Measurements from ENCODE around the gene RAD9A.
A peak's percentile ranks its signal among the peaks of the same experiment; 100 is the strongest.
"Not testable (repeated sequence)": the region's sequence is repeated elsewhere in the genome, so short reads cannot be mapped to it uniquely, and the experiment has no call there.

RAD9A gene

DNA sequence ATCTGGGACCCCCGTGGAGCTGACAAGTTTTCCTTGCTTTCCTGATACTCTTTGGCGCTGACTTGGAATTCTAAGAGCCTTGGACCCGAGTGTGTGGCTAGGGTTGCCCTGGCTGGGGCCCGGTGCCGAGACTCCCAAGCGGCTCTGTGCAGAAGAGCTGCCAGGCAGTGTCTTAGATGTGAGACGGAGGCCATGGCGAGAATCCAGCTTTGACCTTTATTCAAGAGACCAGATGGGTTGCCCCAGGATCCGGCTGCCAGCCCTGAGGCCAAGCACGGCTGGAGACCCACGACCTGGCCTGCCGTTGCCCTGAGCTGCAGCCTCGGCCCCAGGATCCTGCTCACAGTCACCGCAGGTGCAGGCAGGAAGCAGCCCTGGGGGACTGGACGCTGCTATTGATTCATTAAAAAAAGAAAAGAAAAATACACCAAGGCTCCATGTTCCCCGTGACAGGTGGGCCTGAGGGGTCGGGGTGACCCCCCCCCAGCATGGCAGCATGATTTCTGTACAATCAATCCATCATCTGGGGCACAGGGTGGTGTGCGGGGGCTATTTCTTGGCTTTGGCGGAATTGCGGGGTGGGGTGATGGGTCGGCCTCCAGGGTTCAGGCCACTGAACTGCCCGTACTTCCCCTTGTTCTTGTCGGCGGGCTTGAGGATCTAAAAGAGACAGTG lies 6.3 kb downstream of the RAD9A start:
- DNase-seq: no peak

DNA sequence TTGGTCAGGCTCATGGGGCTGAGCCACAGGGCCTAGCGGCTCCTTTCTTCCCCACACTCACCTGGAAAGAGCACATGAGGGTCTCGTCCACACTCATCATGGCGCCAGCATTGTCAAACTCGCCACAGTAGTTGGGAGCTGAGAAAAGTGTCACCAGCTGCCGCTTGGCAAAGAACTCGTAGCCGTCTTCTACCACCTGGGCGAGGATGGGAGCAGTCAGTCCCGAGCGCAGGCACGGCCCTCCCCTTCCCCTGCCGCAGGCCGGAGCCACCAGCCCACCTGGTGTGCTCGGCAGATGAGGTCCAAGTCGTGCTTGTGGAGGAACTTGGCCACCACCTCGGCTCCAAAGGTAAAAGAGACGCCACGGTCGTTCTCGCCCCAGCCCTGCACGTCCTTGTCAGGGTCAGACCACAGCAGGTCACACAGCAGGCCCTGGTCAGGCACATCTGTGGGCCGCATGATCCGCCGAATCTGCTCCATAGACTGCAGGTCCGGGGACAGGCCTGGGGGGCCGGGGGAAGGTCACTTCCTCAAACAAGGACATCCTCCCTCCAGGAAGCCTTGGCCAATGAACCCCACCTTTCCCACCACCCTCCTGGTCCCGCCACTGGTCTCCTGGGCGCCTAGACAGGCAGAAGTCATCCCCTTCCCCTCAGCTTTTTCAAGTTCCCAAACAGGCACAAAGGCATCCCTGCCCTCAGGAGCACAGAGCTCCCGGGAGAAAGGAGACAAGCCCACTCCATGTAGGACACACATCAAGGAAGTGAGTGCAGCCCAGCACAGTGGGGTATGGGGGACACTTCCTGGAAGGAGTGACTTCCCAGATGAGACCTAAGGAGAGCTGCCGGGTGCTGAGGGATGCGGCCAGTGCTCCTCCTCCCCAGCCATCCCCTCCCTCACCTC lies 7.1 kb downstream of the RAD9A start:
- no peak for DNase-seq

GRCh38 chr11:67400251-67400941 lies 8.6 kb downstream of the RAD9A start:
- DNase-seq: no peak

DNA sequence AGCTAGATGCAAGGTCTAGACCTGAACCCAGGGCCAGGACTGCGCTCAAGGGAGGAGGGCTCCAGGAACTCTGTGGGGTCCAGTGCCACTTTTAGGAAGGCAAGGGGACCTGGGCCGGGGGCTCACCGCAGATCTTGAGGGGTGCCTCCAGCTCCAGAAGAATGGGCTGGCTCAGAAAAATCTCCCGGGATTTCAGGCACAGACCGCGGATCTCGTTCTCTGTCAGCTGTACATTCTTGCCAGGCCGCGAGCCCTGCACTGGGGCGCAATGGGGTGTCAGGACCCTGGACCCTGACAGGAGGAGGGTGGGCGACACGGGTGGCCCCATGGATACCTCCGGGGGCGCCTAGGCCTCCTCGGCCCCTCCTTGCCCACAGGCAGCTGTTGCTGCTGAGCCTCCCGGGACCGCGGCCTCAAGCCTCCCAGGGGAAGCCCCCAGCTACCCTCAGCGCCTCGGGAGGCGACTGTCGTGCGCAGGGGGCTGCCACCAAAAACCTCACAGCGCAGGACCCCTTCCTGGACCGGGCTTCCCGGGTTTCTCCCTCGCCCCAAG lies 9.2 kb downstream of the RAD9A start:
- no peak for DNase-seq

DNA sequence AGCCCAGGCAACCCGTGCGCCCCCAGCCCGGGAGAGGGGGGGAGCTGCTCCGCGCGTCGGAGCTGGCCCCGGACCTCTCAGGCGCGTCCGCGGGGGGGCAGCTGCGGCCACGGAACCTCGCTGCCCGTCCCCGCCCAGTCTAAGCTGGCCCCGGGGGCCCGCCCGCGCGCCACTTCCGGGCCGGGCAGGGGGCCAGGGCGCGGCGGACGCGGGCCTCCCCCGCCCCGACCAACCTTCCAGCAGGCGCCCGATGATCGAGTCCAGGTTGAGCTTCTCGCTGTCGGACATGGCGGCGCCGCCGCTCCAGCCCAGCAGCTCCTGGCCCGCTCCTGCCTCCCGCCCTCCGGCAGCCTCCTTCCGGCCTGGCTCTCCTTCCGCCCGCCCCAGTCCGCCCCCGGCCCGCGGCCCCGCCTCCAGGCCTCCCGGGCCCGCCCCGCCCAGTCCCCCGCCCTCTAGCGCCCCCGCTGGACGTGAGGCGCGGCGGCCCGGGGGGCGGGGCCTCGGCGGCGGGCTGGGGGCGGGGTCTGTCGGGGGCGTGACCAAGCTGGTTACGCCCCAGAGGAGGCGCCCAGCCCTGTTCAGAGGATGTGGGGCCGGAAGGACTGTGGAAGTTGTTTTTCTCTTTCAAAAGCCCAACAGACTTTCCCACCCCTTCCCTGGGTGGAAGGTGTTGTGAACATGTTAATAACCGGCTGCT lies 9.9 kb downstream of the RAD9A start, which contains the start of gene PPP1CA:
PPP1CA (minus strand) TSS at position 364 of the 697 bp plus-strand sequence; CDS start at position 288, 76 bp downstream.
- DNase-seq: peak; percentile 89

DNA sequence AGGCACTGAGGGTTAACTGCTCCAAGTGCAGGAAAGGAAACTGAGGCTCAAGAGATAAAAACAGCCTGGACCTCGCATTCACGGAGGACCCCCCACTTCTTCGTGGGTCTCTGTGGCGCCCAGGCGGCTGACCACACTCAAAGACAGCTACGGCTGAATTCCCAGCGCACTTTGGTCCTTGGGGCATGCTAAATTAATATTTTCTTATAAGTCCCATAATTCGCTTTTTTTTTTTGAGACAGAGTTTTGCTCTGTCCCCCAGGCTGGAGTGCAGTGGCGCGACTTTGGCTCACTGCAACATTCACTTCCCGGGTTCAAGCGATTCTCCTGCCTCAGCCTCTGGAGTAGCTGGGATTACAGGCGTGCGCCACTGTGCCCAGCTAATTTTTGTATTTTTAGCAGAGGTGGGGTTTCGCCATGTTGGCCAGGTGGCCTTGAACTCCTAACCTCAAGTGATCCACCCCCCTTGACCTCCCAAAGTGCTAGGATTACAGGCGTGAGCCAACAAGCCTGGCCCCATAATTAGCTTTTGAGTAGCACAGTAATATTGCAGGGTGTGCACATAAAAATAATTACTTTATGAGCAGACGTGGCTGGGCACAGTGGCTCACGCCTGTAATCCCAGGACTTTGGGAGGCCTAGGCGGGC lies 10.5 kb downstream of the RAD9A start:
- not testable (repeated sequence) for DNase-seq

DNA sequence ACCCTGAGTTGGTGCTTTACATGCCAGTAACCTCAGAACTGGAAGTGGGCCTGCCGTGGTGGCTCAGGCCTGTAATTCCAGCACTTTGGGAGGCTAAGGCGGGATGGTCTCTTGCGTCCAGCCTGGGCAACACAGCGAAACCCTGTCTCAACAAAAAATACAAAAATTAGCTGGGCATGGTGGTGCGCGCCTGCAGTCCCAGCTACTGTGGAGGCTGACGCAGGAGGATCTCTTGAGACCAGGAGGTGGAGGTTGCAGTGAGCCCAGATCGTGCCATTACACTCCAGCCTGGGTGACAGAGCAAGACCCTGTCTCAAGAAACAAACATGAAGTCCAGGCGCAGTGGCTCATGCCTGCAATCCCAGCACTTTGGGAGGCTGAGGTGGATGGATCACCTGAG lies 11.3 kb downstream of the RAD9A start:
- not testable (repeated sequence) for DNase-seq

- DNase-seq: no peak
These were observed 12.9 kb downstream of the RAD9A start for GRCh38 chr11:67404515-67405195.

DNA sequence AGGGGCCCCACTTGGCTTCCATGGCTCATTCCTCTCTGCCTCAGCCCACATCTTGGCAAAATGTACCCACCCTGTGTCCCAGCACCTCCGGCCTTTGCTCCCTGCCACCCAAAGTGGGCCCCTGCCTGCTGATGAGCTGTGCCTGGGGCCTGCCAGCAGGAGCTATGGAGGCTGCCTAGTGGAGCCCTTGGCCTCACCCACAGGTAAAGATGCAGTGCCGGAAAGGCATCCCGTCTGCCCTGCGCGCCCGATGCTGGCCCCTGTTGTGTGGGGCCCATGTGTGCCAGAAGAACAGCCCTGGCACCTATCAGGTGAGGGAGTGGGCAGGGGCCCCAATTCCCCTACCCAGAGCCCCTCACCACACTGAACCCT lies 13.4 kb downstream of the RAD9A start:
- DNase-seq: no peak

GRCh38 chr11:67405688-67406339 lies 14.0 kb downstream of the RAD9A start:
- no peak for DNase-seq

DNA sequence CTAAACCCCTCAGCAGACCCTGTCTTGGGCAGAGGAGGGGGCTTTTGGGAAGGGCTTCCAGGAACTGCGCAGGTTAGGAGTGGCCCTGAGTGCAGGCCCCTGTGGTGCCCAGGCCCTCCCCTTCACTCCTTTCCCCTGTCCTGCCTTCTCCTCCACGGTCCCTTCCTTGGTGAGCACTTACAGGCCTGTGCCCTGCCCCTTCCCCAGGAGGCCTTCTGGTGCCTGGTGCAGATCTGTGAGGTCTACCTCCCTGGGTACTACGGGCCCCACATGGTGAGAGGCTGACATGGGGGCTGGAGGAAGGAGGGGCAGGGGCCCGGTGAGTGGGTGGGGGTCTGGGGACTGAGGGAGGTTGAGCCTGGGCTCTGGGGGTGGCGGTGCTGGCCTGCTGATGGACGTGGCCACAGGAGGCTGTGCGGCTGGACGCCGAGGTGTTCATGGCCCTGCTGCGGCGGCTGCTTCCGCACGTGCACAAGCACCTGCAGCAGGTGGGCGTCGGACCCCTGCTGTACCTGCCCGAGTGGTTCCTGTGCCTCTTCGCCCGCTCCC lies 14.7 kb downstream of the RAD9A start:
- no peak for DNase-seq

DNA sequence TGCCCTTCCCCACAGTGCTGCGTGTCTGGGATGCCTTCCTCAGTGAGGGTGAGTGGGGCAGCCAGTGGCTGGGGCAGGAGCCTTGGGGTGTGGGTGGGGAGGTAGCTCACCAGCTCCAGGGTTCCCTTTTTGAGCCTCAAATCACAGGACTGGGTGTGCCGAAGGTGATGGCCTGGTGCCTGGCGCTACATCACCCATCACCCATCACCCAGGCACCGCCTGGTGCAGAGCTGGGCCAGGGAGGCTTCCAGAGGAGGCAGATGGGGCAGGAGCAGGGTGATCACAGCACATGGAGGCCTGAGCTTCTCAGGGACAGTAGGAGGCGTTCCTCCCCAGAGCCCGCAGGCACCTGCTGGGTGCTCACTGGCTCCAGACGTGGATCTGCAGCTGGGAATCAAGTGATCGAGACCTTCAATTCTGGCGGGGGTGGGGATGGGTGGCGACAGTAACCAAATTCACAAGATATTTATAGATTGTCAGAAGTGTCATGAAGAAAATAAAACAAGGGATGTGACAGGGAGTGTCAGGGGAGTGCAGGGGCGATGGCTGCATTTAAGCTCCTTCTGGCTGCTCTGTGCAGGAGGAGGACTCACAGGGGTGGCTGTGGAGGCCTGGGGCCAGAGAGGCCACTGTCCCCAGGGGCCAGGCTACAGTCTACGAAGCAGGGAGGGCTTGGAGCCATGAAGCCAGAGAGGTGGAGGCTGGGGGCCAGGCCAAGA lies 15.3 kb downstream of the RAD9A start:
- no peak for DNase-seq

- no peak for DNase-seq
These were observed 15.9 kb downstream of the RAD9A start for GRCh38 chr11:67407688-67408163.

DNA sequence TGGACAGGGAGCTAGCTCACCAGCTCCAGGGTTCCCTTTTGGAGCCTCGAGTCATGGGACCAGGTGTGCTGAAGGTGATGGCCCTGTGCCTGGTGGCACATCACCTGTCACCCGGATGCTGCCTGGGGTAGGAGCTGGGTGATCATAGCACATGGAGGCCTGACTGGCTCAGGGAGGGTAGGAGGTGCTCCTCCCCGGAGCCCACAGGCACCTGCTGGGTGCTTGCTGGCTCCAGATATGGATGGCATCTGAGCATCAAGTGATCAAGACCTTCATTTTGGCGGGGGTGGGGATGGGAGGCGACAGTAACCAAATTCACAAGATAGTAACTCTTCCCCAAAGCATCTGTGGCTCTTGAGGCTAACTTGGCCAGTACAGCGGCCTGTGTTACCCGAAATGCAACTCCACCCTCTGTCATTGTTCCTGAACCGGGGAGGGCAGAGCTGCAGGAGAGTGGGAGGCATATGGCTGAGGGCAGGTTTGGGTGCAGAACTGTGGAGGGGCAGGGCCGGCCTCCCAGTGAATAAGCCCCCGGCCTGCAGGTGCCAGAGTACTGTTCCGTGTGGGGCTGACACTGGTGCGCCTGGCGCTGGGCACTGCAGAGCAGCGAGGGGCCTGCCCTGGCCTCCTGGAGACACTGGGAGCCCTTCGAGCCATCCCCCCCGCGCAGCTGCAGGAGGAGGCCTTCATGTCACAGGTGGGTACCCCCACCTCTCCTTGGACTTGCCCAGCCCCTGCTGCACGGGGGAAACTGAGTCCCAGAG lies 16.8 kb downstream of the RAD9A start:
- no peak for DNase-seq

- DNase-seq: no peak
These were observed 17.5 kb downstream of the RAD9A start for GRCh38 chr11:67409261-67409666.

GRCh38 chr11:67409781-67410368 lies 18.1 kb downstream of the RAD9A start:
- no peak for DNase-seq

- DNase-seq: no peak
These were observed 18.6 kb downstream of the RAD9A start for GRCh38 chr11:67410369-67410831.
